ENCODE data around the gene SMURF1.

DNA sequence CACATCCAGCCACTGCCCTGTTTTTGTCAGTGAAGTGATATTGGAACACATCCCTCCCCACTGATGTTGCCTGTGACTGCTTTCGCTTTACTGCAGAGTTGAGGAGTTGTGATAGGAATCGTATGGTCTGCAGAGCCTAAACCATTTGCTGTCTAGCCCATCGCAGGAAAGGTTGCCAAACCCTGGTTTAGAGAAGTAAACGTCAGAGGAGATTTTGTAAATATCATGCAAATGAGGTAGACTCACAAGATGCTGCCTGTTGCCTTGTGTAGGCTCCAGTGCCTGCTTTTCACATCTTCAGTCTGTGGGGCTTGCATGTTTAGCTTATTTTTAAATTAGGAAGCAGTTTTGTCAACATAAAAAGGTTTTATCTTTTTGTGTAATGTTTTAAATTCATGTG is 158.5 kb downstream of the SMURF1 start:
- TF ChIP-seq CTCF (IDR thresholded peaks at IDR 0.05): no peak
- no peak for TF ChIP-seq POLR2A (IDR thresholded peaks at IDR 0.05)

Measured in esophagus squamous epithelium (tissue), 4 donors.